OCI-LY3 (cell line): Measurements from ENCODE around the gene KCNJ12.
"Not testable (repeated sequence)": the region's sequence is repeated elsewhere in the genome, so short reads cannot be mapped to it uniquely, and the experiment has no call there.

Experiments used
- CTCF ChIP-seq: fragments of 200-600, 300-600 bp; sonication (generic); IDR thresholded peaks from 2 replicates; pipeline ENCODE4 v1.5.1; 2014; ENCODE audit warnings: antibody characterized with exemption, low read length, low read depth
- EZH2phosphoT487 ChIP-seq: fragments of 200-600 bp; shearing (Covaris generic); IDR thresholded peaks from 2 replicates; pipeline ENCODE4 v1.6.1; 2018; ENCODE audit warnings: antibody characterized with exemption, mixed run types, low read depth

GRCh38 chr17:21428752-21429424 is 52.7 kb downstream of the KCNJ12 start:
- TF ChIP-seq CTCF, EZH2phosphoT487: not testable (repeated sequence)
